HG02798 (cell line): ENCODE data around the gene ABCA1.

Experiments
- ATAC-seq: cut with Tn5 transposase; IDR thresholded peaks from one replicate; pipeline ENCODE4 v1.9.1; 2021; ENCODE audit warnings: mild to moderate bottlenecking; ENCODE audit not compliant: unreplicated experiment, poor library complexity

ABCA1 gene

GRCh38 chr9:104850786-104851545 lies 77.0 kb downstream of the ABCA1 start:
- no peak for ATAC-seq

- ATAC-seq: no peak
Measured at GRCh38 chr9:104849023-104849422, 78.9 kb downstream of the ABCA1 start.

GRCh38 chr9:104844710-104845109 lies 83.2 kb downstream of the ABCA1 start:
- ATAC-seq: no peak

GRCh38 chr9:104843644-104844240 lies 84.2 kb downstream of the ABCA1 start:
- no peak for ATAC-seq

GRCh38 chr9:104842698-104843097 lies 85.3 kb downstream of the ABCA1 start:
- no peak for ATAC-seq

DNA sequence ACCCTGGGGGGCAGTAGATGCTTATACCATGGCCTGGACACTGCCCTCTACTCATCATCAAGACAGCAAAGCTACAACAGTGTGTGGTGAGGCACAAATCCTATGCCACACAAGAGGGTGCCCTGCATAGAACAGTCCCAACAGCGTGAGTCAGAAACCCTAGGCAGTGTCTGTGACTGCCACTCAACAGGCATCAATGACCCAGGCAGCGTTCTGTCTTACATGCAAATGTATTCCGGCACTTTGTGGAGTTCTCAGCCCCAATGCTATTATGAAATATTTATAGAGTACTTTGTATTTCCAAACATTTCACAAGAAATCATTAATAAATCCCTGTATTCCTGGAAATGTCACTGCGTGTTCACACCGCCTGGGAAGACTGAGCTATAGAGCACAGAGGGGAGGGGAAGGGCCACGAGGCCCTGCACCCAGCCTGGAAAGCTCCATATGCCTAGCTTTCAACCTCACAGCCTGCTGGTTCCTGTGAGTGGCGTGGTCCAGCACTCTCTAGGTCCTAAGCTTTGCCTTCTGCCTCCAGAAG lies 86.3 kb downstream of the ABCA1 start:
- ATAC-seq: no peak

DNA sequence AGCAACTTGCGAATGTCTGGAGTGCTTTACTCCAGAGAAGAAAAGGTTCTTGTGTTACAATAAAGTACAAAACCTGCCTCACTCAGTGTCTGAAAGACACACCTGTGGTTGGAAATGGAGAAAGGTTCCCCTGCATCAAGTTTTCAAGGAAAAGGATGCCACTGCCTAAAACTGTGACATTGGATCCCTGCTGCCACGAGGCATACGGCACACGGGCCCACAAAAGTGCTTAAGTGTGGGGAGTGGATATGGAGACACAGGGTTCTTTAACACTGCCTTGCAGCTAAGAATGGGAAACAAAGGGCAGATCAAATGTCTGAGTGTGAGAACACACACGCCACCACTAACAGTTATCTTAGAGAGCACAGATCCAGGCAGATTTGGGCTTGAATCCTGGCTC lies 89.0 kb downstream of the ABCA1 start:
- no peak for ATAC-seq

DNA sequence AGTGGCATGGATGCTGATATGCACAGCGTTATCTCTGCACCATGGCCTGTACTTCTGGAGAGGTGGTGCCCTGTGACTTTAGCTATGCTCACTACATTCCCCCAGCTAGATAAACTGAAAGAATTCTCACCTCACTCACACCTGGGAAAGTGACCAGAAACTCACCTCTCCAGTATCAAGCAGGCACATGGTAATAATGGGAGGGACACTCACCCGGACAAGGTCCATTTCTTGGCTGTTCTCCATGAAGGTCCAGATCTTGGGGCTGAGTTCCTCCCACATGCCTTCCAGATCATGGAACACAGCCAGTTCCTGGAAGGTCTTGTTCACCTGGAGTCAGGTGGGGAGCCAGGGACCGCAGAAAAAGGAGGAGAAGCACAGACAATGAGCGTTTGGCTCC lies 91.2 kb downstream of the ABCA1 start:
- no peak for ATAC-seq

- no peak for ATAC-seq
Measured at GRCh38 chr9:104836235-104836634, 91.7 kb downstream of the ABCA1 start.

DNA sequence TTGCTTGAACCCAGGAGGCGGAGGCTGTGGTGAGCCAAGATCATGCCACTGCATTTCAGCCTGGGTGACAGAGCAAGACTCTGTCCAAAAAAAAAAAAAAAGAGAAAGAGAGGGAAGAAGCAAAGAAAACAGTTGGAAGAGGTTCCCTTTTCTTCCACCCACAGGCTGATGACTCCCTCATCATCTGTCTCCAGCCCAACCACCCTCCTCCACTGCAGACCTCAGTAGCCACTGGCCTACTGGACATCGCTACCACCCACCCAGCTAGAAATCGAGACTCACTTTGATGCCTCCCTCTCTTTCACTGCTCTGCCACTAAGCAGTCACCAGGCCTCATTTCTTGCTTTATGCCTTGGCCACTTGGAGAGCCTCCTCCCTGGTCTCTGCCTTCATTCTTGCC lies 92.8 kb downstream of the ABCA1 start:
- ATAC-seq: no peak

- ATAC-seq: no peak
Measured at GRCh38 chr9:104833696-104834095, 94.3 kb downstream of the ABCA1 start.

DNA sequence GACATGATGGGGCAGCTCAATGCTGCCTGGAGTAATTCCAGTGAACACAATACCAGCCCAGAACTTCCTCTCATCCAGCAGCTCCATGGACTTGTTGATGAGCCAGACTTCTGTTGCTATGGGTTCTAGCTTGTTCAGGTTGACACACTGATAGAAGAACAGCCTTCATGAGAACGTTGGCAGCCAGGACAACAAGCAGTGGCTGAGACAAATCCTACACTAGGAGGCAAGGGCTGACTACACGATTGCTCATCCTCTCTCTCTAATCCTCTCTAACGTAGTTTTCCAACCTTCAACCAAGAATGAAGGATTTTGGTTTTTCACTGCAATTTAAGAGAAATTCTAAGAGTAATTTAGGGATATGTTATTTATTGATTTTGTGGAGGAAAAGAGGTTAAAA lies 96.3 kb downstream of the ABCA1 start:
- no peak for ATAC-seq

DNA sequence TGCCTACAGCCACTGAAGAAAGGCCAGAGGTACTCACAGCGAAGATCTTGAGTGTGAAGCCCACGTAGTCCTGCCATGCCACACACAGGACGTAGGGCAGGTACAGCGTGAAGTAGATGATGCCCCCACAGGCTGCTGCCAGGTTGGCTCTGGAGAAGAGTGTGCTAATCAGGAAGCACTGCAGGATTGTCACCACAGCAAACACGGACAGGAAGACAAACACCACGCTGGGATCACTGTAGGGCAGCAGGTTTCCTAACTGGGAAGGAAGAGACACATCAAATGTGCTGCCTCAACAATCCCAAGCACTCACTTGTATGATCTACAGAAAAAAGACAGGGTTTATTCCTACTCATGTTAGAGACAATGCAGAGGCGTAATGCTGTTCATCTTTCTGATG lies 101.0 kb downstream of the ABCA1 start:
- no peak for ATAC-seq

- no peak for ATAC-seq
Measured at GRCh38 chr9:104826079-104826775, 101.7 kb downstream of the ABCA1 start.

DNA sequence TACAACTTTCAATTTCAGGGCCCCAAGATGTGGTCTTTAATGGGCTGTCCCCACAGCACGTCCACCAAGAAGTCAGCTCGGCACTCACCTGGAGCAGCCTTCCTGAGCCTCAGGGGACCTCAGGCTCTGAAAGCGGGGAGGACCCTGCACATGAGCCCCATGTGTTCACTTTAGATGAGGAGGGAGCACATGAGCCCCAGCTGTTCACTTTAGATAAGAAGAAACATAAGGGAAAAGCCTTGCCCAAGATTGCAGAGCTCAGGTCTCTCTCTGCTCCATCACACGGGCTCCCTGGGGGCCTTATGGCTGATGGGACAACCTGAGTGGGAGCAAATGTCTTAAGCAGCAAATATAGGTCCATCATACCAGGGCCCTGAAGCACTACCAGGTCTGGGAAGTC lies 107.6 kb downstream of the ABCA1 start:
- no peak for ATAC-seq

GRCh38 chr9:104819033-104819432 lies 108.9 kb downstream of the ABCA1 start:
- ATAC-seq: no peak

DNA sequence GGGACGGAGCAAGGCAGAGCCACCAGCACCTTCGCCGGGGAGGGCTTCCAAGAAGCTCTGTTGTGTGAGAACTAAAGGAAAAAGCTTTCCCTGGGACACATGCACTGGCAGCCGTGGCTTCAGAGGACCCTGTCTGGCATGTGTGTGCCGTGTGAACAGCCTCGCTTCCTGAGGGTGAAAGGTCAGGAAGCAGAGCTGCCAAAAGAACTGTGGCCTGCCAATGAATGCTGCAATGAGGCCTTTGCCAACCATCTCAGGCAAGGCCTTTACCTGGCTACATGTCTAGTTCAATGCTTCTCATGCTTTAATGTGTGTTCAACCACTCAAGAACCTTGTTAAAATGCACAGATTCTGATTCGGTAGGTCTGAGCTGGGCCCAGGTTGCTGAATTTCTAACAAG lies 110.5 kb downstream of the ABCA1 start:
- no peak for ATAC-seq

DNA sequence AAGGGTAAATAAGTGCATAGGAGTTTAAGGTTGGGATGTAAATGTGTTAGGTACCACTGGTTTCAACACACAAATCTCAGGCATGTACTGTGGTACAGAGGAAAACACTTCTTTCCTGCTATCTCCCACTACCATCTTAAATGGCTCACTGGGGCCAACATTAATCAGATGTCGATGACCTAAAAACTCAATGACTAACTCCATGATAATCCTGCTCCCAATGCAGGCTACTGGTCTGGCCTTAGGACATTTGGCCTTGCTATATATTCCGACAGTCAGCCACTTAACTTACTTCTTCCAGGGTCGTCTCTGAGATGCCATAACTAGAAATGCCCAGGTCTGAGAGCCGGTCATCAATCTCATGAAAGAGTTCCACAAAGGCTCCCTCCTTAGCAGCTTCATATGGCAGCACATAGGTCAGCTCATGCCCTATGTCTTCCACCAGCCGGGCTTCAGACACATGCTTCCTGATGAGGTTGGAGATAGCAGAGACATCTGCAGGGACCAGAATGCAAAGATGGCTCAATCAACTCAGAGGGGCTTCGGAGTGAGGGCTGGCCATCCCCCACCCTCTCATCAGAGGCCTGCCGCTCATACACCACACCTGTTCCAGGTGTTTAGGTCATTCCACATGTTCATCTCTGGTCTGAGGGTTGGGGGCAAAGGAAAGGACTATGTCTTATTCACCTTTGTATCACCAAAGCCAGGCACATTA lies 111.9 kb downstream of the ABCA1 start:
- no peak for ATAC-seq

DNA sequence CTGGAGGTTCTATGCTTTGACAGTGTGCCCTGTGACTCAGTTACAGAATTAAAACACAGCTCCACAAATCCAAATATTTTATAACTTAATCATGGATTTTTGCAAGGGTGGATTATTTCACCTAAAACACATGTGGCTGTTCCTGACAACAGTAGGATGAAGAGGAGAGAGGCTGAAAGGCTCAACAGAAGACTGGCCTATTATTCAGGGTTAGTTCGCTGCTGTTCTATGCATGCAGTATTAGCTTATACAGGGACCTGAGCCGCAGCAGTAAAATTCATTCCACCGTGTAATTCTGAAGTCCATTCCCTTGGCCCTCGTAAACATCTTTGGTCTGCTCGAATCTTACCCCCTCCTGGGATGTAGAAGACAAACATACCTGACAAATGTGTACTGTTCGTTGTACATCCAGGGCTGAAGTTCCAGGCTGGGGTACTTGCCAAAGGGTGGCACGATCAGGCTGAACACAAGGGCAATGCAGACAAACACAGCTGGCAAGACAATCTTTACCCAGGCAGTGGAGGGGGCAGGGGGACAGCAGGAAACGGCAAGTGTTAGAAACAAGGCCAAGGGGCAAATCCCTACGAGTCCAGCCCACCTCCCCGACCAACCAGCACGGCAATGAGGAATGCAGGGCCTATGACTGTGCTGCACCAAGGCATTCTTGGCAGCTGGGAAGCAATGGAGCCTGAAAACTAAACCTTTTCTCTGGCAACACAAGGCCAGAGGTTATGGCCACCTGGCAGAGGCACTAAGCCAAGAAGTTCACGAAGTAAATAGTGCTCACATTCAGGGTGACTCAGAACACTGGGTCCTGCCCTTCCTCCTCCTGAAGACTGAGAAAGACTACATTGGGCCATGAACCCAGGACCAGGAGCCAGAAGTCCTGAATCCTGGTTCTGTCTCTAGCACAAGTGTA lies 117.3 kb downstream of the ABCA1 start:
- ATAC-seq: no peak
